Caki2 (cell line): Measurements from ENCODE around the gene CBARP. TPM values are rescaled to one million over a fixed set of nuclear protein-coding genes. Genes with fewer than 3 reads are reported as not detected.
"Not testable (repeated sequence)": the region's sequence is repeated elsewhere in the genome, so short reads cannot be mapped to it uniquely, and the experiment has no call there.

Experiments
- DNase-seq: peaks from one replicate; pipeline ENCODE4 v3.0.0-alpha.2; 2015; ENCODE audit warnings: low read depth
- in situ Hi-C: cut with HindIII; loops from 2 replicates; pipeline ENCODE4 v1.10.0; 2016; ENCODE audit warnings: low sequenced_read_pairs, low pct_unique_long_range_greater_than_20kb, mixed read lengths
- total RNA-seq: library from RNA; depleted of rRNA; stranded (reverse); fragments of >200 nt; shearing (Covaris generic); gene quantifications from 2 replicates; pipeline ENCODE4 v1.2.3, GENCODE V29; 2014; ENCODE audit warnings: low replicate concordance; rRNA removed

The CBARP gene
- total RNA-seq, 1 experiment from 2014 or later, result 0.24 TPM

DNA sequence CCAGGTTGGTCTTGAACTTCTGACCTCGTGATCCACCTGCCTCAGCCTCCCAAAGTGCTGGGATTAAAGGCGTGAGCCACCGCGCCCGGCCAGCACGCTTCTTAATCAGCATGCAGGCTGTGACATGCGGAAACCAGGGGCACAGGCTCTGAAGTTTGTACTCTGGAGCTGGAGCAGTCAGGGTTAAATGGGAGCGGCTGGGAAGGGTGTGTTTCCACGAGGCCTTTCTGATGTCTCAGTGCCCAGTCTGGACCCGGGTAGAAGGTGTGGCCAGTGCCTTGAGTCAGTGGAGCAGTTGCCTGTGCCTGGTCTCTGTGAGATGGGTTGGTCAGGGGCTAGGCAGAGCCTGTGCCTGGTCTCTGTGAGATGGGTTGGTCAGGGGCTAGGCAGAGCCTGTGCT is 29.0 kb downstream of the CBARP start:
- in situ Hi-C loops, DNase-seq: not testable (repeated sequence)

DNA sequence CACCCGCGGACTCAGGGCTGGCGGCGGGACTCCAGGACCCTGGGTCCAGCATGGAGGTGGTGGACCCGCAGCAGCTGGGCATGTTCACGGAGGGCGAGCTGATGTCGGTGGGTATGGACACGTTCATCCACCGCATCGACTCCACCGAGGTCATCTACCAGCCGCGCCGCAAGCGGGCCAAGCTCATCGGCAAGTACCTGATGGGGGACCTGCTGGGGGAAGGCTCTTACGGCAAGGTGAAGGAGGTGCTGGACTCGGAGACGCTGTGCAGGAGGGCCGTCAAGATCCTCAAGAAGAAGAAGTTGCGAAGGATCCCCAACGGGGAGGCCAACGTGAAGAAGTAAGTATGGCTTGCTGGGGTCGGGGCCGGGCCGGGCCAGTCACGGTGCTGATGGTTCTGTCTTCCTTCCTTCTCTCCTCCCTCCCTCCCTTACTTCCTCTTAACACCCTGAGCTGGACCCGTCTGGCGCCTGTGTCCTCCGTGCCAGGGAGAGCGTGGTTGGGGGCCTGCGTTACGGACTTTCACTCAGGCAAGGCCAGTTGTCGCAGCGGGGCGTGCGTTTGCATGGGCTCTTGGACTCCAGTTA is 30.8 kb downstream of the CBARP start:
- in situ Hi-C loops, result no loop called here
- no peak for DNase-seq

DNA sequence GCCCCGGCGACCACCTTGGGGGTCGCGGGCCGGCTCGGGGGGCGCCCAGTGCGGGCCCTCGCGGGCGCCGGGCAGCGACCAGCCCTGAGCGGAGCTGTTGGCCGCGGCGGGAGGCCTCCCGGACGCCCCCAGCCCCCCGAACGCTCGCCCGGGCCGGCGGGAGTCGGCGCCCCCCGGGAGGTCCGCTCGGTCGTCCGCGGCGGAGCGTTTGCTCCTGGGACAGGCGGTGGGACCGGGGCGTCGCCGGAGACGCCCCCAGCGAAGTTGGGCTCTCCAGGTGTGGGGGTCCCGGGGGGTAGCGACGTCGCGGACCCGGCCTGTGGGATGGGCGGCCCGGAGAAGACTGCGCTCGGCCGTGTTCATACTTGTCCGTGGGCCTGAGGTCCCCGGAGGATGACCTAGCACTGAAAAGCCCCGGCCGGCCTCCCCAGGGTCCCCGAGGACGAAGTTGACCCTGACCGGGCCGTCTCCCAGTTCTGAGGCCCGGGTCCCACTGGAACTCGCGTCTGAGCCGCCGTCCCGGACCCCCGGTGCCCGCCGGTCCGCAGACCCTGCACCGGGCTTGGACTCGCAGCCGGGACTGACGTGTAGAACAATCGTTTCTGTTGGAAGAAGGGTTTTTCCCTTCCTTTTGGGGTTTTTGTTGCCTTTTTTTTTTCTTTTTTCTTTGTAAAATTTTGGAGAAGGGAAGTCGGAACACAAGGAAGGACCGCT is 31.5 kb downstream of the CBARP start:
- in situ Hi-C loops, result no loop called here
- DNase-seq, result no peak

DNA sequence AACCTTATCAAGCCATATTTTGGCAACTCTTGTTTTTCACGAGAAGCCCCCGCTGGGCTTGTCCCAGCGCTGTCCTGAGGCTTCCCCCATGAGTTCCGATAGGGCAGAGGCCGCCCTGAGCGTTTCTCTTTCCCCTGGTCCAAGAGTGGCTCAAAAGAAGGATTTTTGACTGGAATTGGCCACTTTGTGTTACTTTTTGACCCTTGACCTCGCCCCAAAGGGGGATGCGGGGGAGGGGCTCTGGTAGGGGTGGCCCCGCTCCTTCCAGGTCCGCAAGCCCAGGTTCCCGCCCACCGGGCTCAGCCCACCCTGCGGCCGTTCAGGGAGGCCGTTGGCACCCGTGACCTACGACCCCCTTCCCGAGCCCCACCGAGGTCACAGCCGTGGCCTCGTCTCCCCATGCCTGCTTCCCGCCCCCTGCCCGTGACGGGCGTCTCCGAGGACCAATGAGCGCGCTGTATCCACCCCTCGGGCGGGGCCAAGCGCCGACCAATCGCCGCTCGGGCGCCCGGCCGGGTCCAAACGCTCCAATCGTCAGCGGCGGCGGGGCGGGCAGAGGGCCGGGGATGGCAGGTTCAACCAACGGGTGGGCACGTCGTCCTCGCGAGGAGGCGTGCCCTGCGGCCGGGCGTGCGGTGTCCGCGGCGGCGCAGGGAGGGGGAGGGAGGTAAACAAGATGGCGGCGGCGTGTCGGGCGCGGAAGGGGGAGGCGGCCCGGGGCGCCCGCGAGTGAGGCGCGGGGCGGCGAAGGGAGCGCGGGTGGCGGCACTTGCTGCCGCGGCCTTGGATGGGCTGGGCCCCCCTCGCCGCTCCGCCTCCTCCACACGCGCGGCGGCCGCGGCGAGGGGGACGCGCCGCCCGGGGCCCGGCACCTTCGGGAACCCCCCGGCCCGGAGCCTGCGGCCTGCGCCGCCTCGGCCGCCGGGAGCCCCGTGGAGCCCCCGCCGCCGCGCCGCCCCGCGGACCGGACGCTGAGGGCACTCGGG is 32.4 kb downstream of the CBARP start, which contains the start of gene STK11:
Gene STK11 (plus strand): TSS at position 665 of the 986 bp plus-strand sequence. CDS start 1,136 bp downstream, outside the sequence.
- DNase-seq, result peak; percentile 89
- in situ Hi-C loops, result no loop called here

DNA sequence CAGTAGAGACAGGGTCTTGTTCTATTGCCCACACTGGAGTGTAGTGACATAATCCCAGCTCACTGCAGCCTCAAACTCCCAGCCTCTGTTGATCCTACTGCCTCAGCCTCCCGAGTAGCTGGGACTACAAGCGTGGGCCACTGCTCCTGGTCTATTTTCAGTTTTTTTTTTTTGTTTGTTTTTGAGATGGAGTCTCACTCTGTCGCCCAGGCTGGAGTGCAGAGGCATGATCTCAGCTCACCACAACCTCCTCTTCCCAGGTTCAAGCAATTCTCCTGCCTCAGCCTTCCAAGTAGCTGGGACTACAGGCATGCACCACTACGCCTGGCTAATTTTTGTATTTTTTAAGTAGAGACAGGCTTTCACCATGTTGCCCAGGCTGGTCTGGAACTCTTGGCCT is 37.2 kb downstream of the CBARP start:
- DNase-seq, in situ Hi-C loops: not testable (repeated sequence)

DNA sequence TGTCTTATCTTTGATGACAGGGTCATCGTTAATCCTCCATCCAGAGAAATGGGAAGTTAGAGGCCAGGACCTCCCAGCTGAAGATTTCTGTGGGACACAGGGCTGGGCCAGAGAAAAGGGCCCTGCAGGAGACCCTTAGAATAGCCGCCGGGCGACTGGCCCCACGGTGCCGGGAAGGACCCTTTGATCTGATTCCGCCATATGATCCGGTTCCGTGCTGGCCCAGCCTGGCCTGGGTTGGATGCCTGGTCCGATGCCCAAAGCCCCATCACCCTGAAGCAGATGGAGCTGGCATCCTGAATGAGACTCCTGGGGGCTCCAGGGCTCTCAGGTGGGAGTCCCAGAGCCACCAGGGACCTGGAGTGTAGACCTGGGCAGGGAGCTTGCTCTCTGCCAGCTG is 38.3 kb downstream of the CBARP start:
- in situ Hi-C loops, result no loop called here

DNA sequence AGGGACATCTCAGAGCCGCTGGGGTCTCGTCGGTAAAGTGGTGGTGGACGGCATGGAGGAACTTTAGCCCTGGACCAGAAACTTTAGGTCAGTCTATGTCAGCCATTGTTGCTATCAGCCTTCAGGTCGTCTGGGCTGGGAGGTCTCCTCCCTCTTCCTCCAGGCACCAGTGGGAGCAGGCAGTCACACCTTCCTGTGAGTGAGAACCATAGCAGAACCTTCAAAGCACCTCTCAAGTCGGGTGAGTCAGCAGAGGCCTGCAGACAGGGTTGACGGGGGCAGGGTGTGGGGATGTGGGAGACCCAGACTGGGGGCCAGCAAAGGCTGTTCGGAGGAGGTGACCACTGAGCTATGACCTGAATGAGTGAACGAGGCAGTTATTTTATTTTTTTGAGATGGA is 48.4 kb downstream of the CBARP start:
- peak; percentile 79 for DNase-seq
- in situ Hi-C loops, result no loop called here

More for the DNA sequence above, 38.3 kb downstream of the CBARP start:
- no peak for DNase-seq

DNA sequence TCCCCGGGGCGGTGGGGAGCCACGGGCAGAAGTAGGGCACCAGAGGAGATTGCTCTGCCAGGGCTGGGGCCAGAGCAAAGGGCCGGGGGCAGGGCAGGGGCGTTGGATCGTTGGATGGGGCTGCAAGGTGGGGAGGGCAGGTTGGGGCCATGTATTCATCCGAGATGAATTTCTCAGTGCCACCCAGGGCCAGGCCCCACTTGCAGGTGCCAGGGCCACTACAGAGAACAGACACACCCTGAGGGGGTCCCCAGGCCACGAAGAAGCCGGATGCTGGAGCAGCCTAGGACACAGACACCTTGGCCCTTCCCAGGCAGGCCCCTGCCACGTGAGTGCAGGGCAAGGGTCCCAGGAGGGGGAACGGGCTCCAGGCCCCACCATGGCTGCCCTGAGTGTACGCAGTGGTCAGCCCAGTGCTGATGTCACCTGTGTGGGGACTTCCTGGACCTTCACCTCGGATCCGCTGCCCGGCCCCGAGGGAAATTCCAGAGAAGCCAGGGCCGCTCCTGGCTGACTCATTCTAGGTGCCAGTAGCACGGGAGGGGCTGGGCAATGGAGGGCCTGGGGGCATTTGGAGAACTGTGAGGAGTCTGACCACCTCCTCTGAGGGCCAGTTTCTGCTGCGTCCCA is 54.1 kb downstream of the CBARP start:
- in situ Hi-C loops, result no loop called here

DNA sequence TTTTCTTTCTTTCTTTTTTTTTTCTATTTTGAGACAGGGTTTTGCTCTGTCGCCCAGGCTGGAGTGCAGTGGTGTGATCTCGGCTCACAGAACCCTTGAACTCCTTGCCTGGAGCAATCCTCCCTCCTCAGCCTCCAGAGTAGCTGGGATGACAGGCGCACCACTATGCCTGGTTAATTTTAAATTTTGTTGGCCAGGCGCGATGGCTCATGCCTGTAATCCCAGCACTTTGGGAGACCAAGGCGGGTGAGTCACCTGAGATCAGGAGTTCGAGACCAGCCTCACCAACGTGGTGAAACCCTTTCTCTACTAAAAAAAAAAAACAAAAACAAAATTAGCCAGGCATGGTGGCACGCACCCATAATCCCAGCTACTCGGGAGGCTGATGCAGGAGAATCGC is 55.1 kb downstream of the CBARP start:
- in situ Hi-C loops, result no loop called here
- DNase-seq, result peak; percentile 59

More for the DNA sequence above, 54.1 kb downstream of the CBARP start:
- DNase-seq, result peak; percentile 87

DNA sequence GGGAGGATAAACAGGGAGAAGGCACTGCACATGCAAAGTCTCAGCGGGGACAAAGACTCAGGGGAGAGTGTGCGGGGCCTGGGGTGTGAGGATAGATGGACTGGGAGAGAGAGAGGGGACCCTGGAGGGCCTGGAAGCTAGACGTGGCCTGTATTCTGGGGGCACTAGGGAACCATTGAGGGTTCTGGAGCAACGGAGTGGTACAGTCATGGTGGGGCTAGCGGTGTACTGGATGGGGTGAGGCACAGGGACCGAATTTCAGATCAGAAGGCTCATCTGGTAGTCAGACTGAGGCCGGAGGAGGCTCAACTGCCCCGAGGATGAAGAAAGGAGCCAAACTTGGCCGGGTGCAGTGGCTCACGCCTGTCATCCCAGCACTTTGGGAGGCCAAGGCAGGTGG is 55.7 kb downstream of the CBARP start:
- no peak for DNase-seq
- in situ Hi-C loops, result no loop called here

DNA sequence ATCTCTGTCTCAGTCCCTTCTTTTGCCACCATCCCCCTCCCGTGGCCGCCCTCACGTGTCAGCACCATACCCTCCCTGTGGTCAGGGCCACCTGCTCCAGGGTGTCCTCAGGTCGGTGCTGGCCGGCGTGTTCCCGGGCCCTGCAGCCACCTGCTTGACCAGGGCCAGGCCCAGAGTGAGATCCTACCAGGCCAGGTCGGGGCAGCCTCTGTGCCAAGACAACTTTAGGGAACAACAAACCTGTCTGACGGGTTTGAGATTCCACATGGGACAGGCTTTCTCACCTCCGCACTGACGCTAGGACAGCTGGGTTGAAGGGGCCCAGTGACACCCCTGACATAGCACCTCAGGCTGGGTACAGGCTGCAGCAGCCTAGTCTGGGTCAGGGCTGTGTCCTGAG is 56.2 kb downstream of the CBARP start:
- no peak for DNase-seq
- in situ Hi-C loops, result no loop called here

Other genes starting within 250 kb of the CBARP start
- not detected in 2 replicates for gene GRIN3B, start 237.6 kb downstream of the CBARP start, total RNA-seq
- gene TMEM259, start 216.9 kb downstream of the CBARP start, total RNA-seq, result 61.5 and 120 TPM in 2 replicates
- not detected in 2 replicates for gene RNU6-2, start 216.5 kb downstream of the CBARP start, total RNA-seq
- 78.5 and 93.1 TPM in 2 replicates for gene CNN2, start 211.4 kb downstream of the CBARP start, total RNA-seq
- gene ABCA7, start 197.9 kb downstream of the CBARP start, total RNA-seq, result 10.5 and 32.1 TPM in 2 replicates
- gene ARHGAP45, start 170.8 kb downstream of the CBARP start, total RNA-seq, result 17.3 and 36.7 TPM in 2 replicates
- gene POLR2E, start 142.6 kb downstream of the CBARP start, total RNA-seq, result 119 and 180 TPM in 2 replicates
- gene GPX4, start 134.0 kb downstream of the CBARP start, total RNA-seq, result 693 and 719 TPM in 2 replicates
- gene SBNO2, start 63.7 kb downstream of the CBARP start, total RNA-seq, result 20.1 and 23.7 TPM in 2 replicates
- gene STK11, start 32.2 kb downstream of the CBARP start, total RNA-seq, result 74.2 and 78.3 TPM in 2 replicates
- 17.9 and 24.9 TPM in 2 replicates for gene ATP5F1D, start 3.7 kb upstream of the CBARP start, total RNA-seq
- gene MIDN, start 10.6 kb upstream of the CBARP start, total RNA-seq, result 5.8 and 7.6 TPM in 2 replicates
- 51.1 and 84.1 TPM in 2 replicates for gene CIRBP, start 31.3 kb upstream of the CBARP start, total RNA-seq
- gene FAM174C, start 37.5 kb upstream of the CBARP start, total RNA-seq, result 24.8 and 29.5 TPM in 2 replicates
- not detected in 2 replicates for gene EFNA2, start 47.9 kb upstream of the CBARP start, total RNA-seq
- gene NDUFS7, start 145.9 kb upstream of the CBARP start, total RNA-seq, result 43.2 and 58.6 TPM in 2 replicates
- 25.5 and 68.1 TPM in 2 replicates for gene GAMT, start 163.5 kb upstream of the CBARP start, total RNA-seq
- 80.1 and 97.4 TPM in 2 replicates for gene DAZAP1, start 169.6 kb upstream of the CBARP start, total RNA-seq
- gene RPS15, start 200.4 kb upstream of the CBARP start, total RNA-seq, result 347 and 450 TPM in 2 replicates
- not detected in 2 replicates for gene APC2, start 212.1 kb upstream of the CBARP start, total RNA-seq
- 28.0 and 29.1 TPM in 2 replicates for gene C19orf25, start 241.2 kb upstream of the CBARP start, total RNA-seq